ENCODE results near the gene TACC2. TPM values are rescaled to one million over a fixed set of nuclear protein-coding genes. Genes with fewer than 3 reads are reported as not detected.

The TACC2 gene
- total RNA-seq, 2 experiments from 2014 or later, result not detected

DNA sequence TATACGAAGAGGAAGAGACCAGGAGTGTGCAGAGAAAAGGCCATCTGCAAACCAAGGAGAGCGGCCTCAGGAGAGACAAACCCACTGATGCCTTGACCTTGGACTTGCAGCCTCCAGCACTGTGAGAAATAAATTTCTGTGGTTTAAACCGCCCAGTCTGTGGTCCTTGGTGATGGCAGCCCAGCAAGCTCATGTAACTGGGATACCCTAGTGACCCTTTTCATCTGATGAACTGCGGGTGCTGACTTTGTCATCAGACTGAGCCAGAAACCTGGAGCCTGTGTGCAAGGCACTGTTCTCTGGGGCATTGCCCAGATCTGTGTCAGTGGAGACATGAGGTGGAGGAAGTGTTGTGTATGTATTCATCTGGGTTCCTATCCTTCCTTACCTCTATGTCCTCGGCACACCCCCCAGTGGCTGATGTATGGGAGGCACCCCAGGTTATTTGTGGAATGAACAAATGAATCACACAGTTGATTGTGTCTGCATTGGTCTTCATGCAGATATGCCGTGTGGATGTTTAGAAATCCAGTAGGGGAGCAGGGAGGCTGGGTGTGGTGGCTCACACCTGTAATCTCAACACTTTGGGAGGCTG lies 217.6 kb downstream of the TACC2 start:
- POLR2A ChIA-PET, result no interaction called here
- Mint-ChIP-seq H3K36me3 (ENCODE audit: low read depth) (no peaks in the 10 kb centered on the region), H3K4me1 (ENCODE audit: low read depth) (no peaks in the 10 kb centered on the region), H3K27ac (no peak overlapping the region), H3K9me3 (no peaks in the 10 kb centered on the region), H3K27me3 (peaks cover 4% of the 10 kb centered on the region), H3K4me3 (no peak overlapping the region)
- H3K27me3 ChIP-seq (ENCODE audit: control insufficient read depth in 1 of 2, insufficient read depth in 2 of 2, low read length in 2 of 2), result no peaks in the 10 kb centered on the region
- intact Hi-C loops (cut with DNase I, micrococcal nuclease), result no loop called here
- no peaks in the 10 kb centered on the region for H3K36me3 ChIP-seq (ENCODE audit: insufficient read depth, low read length)
- ATAC-seq (ENCODE audit: poor library complexity), result no peak
- no peak for DNase-seq
- CTCF ChIA-PET, result no interaction called here
- H3K4me1 ChIP-seq (ENCODE audit: insufficient read depth, low read length), result no peaks in the 10 kb centered on the region
- H3K9me3 ChIP-seq (ENCODE audit: control insufficient read depth in 1 of 2, insufficient read depth in 1 of 2, low read length in 2 of 2), result peaks cover 0 to 12% of the 10 kb centered on the region in 2 experiments
- H3K4me3 ChIP-seq (ENCODE audit: low read length), result no peak overlapping the region
- H3K27ac ChIP-seq (ENCODE audit: low read depth in 1 of 2, low read length in 2 of 2), result no peak overlapping the region
- TF ChIP-seq, protein P1, sequence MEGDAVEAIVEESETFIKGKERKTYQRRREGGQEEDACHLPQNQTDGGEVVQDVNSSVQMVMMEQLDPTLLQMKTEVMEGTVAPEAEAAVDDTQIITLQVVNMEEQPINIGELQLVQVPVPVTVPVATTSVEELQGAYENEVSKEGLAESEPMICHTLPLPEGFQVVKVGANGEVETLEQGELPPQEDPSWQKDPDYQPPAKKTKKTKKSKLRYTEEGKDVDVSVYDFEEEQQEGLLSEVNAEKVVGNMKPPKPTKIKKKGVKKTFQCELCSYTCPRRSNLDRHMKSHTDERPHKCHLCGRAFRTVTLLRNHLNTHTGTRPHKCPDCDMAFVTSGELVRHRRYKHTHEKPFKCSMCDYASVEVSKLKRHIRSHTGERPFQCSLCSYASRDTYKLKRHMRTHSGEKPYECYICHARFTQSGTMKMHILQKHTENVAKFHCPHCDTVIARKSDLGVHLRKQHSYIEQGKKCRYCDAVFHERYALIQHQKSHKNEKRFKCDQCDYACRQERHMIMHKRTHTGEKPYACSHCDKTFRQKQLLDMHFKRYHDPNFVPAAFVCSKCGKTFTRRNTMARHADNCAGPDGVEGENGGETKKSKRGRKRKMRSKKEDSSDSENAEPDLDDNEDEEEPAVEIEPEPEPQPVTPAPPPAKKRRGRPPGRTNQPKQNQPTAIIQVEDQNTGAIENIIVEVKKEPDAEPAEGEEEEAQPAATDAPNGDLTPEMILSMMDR (IDR thresholded peaks at IDR 0.05), result no peak

GRCh38 chr10:122207163-122207562 lies 218.2 kb downstream of the TACC2 start:
- POLR2A ChIA-PET, result no interaction called here
- H3K4me3 Mint-ChIP-seq, result no peak overlapping the region
- no peaks in the 10 kb centered on the region for H3K27me3 ChIP-seq (ENCODE audit: control insufficient read depth in 1 of 2, insufficient read depth in 2 of 2, low read length in 2 of 2)
- no peak for ATAC-seq (ENCODE audit: poor library complexity)
- intact Hi-C loops (cut with DNase I, micrococcal nuclease), result no loop called here
- CTCF ChIA-PET, result no interaction called here
- no peaks in the 10 kb centered on the region for H3K36me3 ChIP-seq (ENCODE audit: insufficient read depth, low read length)
- peaks cover 4% of the 10 kb centered on the region for H3K27me3 Mint-ChIP-seq
- no peak overlapping the region for H3K27ac ChIP-seq (ENCODE audit: low read depth in 1 of 2, low read length in 2 of 2)
- no peaks in the 10 kb centered on the region for H3K9me3 Mint-ChIP-seq
- no peak overlapping the region for H3K4me3 ChIP-seq (ENCODE audit: low read length)
- no peaks in the 10 kb centered on the region for H3K4me1 ChIP-seq (ENCODE audit: insufficient read depth, low read length)
- no peaks in the 10 kb centered on the region for H3K36me3 Mint-ChIP-seq (ENCODE audit: low read depth)
- TF ChIP-seq, protein P1 (IDR thresholded peaks at IDR 0.05), result no peak
- H3K9me3 ChIP-seq (ENCODE audit: control insufficient read depth in 1 of 2, insufficient read depth in 1 of 2, low read length in 2 of 2), result peaks cover 0 to 12% of the 10 kb centered on the region in 2 experiments
- DNase-seq, result no peak
- no peak overlapping the region for H3K27ac Mint-ChIP-seq
- no peaks in the 10 kb centered on the region for H3K4me1 Mint-ChIP-seq (ENCODE audit: low read depth)

GRCh38 chr10:122207596-122207995 lies 218.6 kb downstream of the TACC2 start:
- Mint-ChIP-seq H3K27me3 (peaks cover 4% of the 10 kb centered on the region), H3K9me3 (no peaks in the 10 kb centered on the region)

More at GRCh38 chr10:122207596-122207995, 218.6 kb downstream of the TACC2 start:
- Histone ChIP-seq H3K4me1 (ENCODE audit: insufficient read depth, low read length) (no peaks in the 10 kb centered on the region), H3K27me3 (ENCODE audit: control insufficient read depth in 1 of 2, insufficient read depth in 2 of 2, low read length in 2 of 2) (no peaks in the 10 kb centered on the region), H3K27ac (ENCODE audit: low read depth in 1 of 2, low read length in 2 of 2) (no peak overlapping the region), H3K36me3 (ENCODE audit: insufficient read depth, low read length) (no peaks in the 10 kb centered on the region), H3K4me3 (ENCODE audit: low read length) (no peak overlapping the region), H3K9me3 (ENCODE audit: control insufficient read depth in 1 of 2, insufficient read depth in 1 of 2, low read length in 2 of 2) (peaks cover 0 to 12% of the 10 kb centered on the region in 2 experiments)
- Mint-ChIP-seq H3K4me1 (ENCODE audit: low read depth) (no peaks in the 10 kb centered on the region), H3K36me3 (ENCODE audit: low read depth) (no peaks in the 10 kb centered on the region), H3K27ac (no peak overlapping the region), H3K4me3 (no peak overlapping the region)
- POLR2A ChIA-PET, result no interaction called here
- CTCF ChIA-PET, result no interaction called here
- no peak for DNase-seq
- ATAC-seq (ENCODE audit: poor library complexity), result no peak
- TF ChIP-seq, protein P1 (IDR thresholded peaks at IDR 0.05), result no peak
- intact Hi-C loops (cut with DNase I, micrococcal nuclease), result no loop called here
